GM12875 (cell line): ENCODE results near the gene SLC6A3.

Experiments
- H3K4me3 ChIP-seq: one replicate; pipeline ENCODE4 v1.5.1; 2011; ENCODE audit warnings: low read depth, low read length, control low read depth
- CTCF ChIP-seq: IDR thresholded peaks from 2 replicates; pipeline ENCODE4 v1.5.1; 2011; ENCODE audit warnings: low read depth, mild to moderate bottlenecking, control low read depth, inconsistent platforms, low read length, moderate library complexity, borderline replicate concordance; ENCODE audit not compliant: insufficient read depth

The SLC6A3 gene

GRCh38 chr5:1438871-1439270, 6.4 kb downstream of the SLC6A3 start:
- no peak overlapping the region for H3K4me3 ChIP-seq

DNA sequence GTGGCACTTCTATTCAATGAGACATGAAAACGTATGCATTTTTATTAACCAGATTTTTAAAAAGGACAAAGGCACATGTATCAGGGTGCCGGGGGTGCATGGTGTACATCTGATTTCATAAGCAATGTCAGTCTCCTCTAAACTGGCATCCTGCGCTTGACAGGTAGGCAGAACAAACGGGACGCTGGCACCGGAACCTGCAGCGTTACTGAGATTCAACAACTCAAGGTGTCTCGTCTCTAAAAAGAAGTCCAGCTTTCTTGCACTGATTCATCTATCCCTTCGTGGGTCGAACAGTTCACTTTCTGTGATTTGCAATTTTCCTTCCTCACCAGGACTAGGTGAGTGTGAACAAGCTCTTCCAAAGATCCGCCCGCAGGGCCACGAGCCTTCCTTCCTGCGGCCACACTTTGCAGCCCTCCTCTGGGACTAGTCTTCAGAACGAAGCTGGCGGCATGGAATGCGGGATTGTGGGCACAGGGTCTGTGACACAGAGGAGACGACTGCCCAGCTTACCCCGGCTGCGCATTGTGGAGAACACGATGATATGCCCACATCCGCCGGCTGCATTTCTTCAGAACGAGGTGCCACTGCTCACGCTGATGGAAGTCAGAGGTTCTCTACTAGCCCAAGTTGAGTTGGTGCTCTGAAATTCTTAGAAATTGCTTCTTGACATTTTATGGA, 7.2 kb downstream of the SLC6A3 start:
- TF ChIP-seq CTCF: no peak
- H3K4me3 ChIP-seq: no peak overlapping the region

More at GRCh38 chr5:1438871-1439270, 6.4 kb downstream of the SLC6A3 start:
- no peak for TF ChIP-seq CTCF

GRCh38 chr5:1437226-1437829, 7.9 kb downstream of the SLC6A3 start:
- no peak for TF ChIP-seq CTCF
- no peak overlapping the region for H3K4me3 ChIP-seq

- H3K4me3 ChIP-seq: no peak overlapping the region
- TF ChIP-seq CTCF: no peak
Observed at GRCh38 chr5:1436681-1437080, 8.6 kb downstream of the SLC6A3 start.

DNA sequence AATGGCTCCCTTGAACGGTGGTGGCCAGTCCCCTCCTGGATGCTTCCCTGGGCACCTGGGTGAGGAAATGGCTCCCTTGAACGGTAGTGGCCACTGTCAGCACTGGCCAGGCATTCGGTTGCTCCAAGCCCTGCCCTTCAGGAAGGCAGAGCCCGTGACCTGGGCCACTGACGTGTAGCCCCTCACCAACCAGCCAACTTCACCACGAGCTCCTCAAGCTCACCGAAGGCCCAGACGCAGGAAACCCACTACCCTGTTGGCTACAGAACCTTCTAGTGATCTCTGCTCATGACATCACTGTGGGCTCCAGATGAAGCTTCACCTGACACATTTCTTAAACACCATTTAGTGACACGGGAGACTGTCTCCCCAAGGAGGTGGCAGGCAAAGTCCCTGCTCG, 9.2 kb downstream of the SLC6A3 start:
- no peak for TF ChIP-seq CTCF
- H3K4me3 ChIP-seq: no peak overlapping the region

GRCh38 chr5:1435369-1435768, 9.9 kb downstream of the SLC6A3 start:
- TF ChIP-seq CTCF: no peak
- H3K4me3 ChIP-seq: no peak overlapping the region

- TF ChIP-seq CTCF: no peak
Observed at GRCh38 chr5:1432296-1432695, 12.9 kb downstream of the SLC6A3 start.

More at GRCh38 chr5:1432296-1432695, 12.9 kb downstream of the SLC6A3 start:
- no peak overlapping the region for H3K4me3 ChIP-seq
